HG02763 (cell line): ENCODE data around the gene NDUFA9.

Source experiments
- ATAC-seq: cut with Tn5 transposase; IDR thresholded peaks from one replicate; pipeline ENCODE4 v1.9.1; 2021; ENCODE audit warnings: mild to moderate bottlenecking, moderate library complexity; ENCODE audit not compliant: unreplicated experiment

The NDUFA9 gene

GRCh38 chr12:4685317-4685716 is 36.4 kb downstream of the NDUFA9 start:
- ATAC-seq, result no peak

DNA sequence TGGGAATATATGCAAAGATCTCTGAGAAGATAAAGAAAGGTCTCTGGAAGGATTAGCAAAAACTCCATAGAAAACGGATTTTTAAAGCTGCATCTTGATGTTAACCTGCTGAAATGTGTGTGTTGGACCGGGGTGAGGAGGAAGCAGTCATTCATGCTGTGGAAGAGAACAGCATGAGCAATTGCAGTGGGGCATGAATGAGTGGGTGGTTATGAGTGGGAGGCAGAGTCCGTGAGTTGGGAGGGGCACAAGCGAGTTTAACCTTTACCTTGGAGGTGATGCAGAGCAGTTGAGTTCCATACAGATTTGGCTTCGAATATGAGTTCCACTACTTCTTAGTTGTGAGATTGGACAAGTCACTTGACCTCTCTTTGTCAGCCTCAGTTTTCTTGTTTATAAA is 41.8 kb downstream of the NDUFA9 start:
- ATAC-seq, result no peak
